Hypothalamus (tissue), 51 donors: ENCODE results near the gene ARSD.
A peak's percentile ranks its signal among the peaks of the same experiment; 100 is the strongest.
"Not testable (repeated sequence)": the region's sequence is repeated elsewhere in the genome, so short reads cannot be mapped to it uniquely, and the experiment has no call there.

Experiments
- DNase-seq, 51 donors: peaks; one replicate each; lab custom pipeline; 2025; lab: John Stamatoyannopoulos, UW

The ARSD gene

DNA sequence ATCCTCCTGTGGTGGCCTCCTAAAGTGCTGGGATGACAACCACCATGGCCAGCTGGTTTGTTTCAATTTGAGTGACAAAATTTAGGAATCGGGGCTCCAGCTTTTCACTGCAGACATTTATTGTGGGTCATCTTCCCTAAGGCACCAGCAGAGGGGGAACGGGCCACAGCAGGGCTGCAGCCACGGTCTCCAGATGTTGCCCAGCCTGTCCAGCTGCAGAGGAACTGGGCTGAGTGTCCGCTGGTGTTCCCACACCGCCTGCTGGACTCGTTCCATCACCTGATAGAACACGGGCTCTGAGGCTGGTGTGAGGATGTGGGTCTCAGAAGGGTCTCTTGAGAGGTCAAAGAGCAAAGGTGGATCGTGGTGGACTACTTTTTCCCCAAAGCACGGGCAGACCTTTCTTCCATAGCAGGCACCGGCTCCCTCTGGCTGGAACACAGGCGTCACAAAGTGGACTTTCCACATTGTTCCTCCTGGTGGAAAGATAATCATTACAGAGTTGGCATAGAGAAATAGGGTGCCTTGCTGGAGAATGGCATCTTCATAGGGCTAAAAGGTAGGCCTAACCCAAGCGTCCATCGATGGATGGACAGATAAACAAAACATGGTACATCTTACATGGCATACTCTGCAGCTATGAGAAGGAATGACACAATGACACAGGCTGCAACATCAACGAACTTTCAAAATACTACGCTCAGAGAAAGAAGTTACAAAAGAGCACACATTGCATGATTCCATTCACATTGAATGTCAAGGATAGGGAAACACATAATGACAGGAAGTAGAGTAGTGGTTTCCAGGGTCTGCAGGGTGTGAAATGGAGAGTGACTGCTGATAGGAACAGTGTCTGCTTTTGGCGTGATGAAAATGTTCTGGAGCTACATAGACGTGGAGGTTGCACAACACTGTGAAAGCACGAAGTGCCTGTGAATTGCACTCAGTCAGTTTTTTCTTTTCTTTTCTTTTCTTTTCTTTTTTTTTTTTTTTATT is 5.9 kb upstream of the ARSD start:
- DNase-seq, result no peak

DNA sequence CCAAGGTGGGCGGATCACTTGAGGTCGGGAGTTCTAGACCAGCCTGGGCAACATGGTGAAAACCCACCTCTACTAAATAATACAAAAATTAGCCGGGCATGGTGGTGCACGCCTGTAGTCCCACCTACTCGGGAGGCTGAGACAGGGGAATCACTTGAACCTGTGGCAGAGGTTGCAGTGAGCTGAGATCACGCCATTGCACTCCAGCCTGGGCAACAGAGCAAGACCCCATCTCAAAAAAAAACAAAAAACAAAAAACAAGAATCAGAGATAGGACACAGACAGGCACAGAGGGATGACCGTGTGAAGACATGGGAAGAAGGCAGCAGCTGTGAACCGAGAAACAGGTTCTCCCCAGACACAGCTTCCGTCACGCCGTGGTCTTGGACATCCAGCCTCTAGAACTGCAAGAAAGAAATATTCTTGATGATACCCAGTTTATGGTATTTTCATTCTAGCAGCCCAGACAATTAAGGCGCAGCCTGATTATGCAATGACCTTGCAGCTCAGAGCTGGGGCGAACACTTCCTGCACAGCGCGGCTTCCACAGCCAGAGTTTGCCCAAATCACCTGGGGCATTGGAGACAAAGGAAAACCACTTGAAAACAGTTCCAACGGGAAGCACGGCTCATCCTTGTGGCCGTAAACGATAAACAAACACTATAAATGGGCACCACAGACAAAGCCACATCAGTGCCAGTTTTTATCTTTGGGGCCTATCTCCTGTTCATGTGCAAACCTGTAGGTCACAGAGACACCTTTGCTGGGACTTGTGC is 4.2 kb upstream of the ARSD start:
- DNase-seq, result no peak

DNA sequence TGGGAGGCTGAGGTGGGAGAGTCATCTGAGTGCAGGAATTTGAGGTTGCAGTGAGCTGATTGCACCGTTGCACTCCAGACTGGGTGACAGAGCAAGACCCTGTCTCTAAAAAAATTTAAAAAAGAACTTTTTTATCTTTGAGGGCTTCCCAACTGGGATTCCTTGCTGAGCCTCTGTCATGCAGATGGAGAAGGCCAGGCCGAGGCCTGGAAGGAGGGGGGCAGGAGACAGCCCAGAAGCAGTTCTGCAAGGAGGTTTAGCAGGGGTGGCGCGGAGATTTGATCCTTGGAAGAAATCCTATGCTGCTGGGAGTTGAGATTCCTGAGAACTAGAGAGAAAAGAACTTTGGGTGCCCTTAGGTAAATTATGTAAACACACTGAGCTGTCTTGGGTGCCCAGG is 2.5 kb upstream of the ARSD start:
- DNase-seq, result no peak

DNA sequence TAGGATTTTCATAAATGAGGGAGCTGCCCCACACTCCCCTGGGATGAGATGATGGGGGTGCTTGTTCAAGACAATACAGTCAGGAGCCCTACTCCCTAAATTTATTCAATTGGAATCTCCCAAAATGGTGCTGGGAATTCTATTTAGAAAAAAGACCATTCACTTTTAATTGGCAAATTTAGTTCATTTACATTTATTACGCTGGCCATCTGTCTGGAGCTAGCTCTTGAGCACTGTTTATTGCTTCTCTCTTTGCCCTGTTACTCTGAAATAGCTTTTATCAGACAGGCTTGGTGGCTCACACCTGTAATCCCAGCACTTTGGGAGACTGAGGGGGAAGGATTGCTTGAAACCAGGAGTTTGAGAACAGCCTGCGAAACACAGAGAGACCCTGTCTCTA is 2.0 kb upstream of the ARSD start:
- no peak for DNase-seq

DNA sequence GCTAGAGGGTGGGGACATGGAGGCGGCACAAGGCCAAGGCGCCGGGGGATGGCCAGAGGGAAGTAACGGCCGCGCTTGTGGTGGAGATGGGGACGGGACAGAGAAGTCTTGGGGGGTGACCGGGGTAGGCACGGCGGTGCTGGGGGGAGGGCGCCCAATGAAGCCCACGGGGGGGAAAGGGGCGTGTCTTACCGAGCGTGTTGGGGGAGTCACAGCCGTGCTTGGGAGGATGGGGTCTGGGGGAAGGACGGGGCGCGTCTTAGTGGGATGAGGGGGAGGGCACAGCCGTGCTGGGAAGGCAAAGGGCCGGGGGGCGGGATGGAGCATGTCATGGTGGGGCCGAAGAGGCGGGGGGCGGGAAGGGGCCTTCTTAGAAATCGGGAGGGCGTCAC is 952 bp downstream of the ARSD start:
- peak in 41 of 51 donors; percentile 1 to 70 (median 29) for DNase-seq

DNA sequence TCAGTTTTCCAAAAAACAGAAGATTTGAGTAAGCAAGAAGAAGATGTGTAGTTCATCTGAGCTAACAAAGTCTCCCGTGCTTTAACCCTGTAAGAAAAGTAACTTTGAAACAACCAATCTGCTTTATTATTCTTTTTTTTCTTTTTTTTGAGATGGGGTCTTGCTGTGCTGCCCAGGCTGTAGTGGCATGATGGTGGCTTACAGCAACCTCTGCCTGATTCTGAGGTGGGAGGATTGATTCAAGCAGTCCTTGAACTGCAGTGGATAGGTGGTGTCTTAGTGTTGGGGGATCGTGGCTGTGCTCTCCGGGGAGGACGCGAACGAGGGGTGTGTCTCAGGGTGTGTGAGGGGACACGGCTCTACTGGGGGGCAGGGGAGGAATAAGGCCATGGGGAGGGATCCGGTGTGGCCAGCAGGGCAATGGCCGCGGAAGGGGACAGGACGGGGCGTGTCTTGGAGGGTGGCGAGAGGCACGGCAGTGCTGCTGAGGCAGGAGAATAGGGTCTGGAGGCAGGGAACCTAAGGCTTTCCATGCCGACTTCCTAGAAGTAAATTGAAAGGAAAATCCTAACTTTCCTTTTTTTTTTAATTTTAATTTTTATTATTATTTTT is 2.4 kb downstream of the ARSD start:
- no peak for DNase-seq

DNA sequence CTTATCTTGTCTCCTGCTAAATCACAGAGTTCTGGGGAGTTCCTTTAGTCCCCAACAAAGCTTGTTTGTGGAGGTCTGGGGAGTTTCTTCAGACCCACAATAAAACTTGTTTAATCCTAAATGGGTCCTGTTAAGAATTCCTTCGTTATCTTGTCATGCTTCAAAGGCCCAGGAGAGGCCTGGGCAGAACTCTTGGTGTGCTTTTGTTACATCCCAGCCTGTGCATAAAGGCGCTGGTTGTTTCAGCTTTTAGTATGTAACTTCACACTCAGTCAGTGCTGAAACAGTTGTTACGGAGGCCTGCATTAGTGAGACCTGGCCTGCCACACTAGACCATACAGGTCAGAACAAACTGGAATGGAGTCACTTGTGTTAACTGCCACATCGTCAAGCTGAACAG is 2.9 kb downstream of the ARSD start:
- DNase-seq, result not testable (repeated sequence)

DNA sequence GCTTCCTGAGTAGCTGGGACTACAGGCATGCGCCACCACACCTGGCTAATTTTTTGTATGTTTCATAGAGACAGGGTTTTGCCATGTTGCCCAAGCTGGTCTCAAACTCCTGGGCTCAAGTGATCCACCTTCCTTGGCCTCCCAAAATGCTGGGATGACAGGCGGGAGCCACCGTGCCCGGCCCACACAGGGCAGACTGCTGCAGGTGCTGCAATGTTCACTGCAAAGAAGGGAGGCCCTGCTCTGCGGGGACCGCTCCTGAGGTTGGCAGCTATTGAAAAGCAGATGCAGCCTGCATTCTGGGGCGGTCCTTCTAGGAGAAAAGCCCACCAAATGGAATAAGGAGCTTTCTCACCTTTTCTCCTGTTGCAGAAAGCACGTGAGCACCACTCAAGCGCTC is 5.0 kb downstream of the ARSD start:
- DNase-seq, result no peak

DNA sequence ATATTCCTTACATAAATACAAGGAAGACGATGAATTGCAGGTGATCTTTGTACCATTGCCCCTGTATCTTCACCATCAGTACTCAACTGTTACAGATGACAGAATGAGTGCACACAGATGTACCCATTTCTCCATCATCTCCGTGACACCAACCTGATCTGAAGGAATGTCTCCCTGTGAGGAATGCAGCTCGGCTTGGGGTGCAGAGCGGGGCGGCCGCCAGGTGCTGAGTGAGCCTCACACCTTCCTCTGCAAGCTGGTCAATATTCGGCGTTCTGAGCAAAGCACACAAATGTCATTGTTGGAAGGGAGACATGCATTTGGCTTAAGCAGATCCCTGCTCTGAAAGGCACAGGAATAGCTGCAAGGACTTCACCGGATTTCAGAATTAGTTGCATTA is 7.4 kb downstream of the ARSD start:
- no peak for DNase-seq

DNA sequence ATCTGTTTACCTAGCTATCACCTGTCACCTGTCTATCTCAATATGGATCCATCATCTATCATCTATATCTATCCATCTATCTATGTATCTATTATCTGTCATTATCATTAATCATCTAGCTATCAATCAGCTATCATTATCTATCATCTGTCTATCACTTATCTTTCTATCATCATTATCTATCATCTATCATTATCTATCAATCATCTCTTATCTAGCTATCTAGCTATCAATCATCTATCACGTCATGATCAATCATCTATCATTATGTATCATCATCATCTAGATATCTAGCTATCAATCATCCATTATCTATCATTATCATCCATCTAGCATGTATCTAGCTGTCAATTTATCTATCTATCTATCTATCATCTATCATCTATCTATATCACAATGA is 7.9 kb downstream of the ARSD start:
- no peak for DNase-seq

DNA sequence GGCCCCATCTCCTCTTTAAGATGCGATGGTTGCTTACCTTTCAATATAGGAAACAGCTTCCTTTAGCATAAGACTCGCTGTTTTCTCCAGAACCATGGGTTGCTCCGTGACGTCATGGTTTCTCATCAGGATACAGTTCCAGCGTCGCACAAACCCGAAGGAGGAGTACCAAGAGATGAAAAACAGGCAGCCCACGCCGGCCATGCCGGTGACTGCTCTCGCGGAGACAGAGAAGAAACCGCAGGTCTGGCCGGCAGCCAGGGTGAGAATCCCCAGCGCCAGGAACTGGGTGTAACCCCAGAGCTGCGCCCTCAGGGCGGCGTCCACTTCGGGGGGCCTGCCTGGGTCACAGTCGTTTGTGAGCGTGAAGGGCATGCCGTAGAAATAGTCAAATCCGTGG is 11.4 kb downstream of the ARSD start:
- DNase-seq, result no peak

DNA sequence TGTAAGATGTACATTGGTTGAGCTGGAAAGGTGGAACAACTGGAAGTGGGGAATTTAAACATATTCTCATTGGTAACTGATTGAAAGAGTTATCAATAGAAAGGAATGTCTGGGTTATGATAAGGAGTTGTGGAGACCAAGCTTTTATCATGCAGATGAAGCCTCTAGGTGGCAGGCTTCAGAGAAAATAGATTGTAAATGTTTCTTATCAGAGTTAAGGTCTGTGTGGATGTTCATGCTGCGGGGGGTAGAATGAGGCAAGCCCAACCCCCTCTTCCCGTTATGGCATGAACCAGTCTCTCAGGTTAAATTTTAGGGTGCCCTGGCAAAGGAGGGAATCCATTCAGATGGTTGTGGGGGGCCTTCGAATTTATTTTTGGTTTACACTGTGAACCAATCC is 16.0 kb downstream of the ARSD start:
- DNase-seq, result no peak

DNA sequence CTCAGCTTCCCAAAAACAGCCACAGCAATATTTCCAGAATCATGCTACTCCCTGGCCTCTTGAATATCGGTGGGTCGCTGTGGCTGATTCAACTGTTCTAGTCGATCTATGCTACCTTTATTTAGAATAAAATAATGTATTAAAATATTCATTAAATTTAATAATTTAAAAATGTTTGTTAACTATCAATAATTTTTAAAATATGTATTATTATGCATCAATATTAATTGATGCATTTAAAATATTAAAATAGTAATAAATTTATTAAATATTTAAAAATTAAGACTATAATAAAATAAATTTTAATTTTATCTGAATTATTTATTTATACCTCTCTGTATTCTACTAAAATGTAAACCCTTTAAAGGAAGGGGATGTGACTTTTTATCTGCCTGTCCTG is 19.0 kb downstream of the ARSD start:
- no peak for DNase-seq

DNA sequence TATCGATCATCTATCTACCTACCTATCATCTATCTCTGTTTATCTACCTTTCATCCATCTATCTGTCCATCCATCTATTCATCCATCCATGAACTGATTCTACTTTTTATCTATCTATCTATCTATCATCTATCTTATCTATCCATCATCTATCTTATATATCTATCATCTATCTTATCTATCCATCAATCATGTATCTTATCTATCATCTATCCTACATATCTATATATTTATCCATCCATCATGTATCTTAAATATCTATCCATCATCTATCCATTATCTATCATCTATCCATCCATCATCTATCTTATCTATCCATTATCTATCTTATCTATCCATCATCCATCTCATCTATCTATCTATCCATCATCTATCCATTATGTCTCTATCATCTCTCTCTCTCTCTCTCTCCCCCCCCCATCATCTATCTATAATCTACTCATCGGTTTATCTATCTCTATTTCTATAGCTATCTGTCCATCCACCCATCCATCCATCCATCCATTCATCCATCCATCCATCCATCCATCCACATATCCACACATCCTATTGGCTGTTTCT is 20.9 kb downstream of the ARSD start:
- no peak for DNase-seq

DNA sequence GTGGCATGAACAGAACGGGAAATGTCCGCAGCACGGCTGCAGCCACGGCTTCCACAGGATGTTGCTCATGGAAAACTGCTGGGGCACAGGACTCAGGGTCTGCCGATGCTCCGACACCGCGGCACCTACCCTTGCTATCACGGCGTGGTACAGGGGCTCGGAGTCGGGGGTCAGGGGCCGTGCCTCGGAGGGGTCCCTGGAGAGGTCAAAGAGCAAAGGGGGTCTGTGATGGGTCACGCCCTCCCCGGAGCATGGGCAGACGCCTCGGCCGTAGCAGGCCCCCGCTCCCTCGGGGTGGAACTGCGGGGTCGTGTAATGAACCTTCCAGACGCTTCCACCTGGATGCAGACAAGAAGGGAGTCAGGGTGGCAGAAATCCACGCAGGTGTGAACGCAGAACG is 21.8 kb downstream of the ARSD start:
- no peak for DNase-seq

DNA sequence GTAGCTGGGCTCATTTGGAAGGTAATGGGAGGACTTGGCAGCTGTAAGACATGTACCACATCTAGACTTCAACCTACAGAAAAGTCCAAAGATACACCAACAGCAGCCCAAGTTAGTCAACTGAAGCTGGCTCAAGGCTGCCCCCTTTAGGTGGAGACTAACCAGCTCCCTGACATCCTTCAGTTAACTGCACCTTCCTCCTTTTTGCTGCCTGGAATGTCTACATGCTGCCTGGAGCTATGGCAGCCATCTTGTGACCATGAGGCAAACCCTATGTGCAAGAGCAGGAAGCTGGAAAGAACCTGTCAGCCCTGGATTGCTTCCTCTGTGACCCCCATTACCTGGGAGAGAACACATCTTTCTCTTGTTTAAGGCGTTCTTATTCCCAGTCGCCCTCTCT is 25.8 kb downstream of the ARSD start:
- DNase-seq, result no peak

DNA sequence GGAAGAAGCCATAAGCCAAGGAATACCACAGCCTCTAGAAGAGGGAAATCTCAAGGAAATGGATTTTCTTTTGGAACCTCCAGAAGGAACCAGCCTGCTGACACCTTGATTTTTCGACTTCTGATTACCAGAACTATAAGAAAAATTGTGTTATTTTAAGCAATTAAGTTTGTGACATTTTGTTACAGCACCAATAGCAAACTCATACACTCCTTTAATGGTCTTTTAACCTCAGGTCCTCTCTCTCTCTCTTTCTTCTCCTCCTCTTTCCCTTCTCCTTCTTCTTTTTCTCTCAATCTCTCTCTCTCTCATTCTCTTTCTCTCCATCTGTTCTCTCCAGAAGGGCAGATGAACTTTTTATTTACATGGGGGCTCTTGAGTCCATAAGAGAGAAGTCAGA is 26.3 kb downstream of the ARSD start:
- DNase-seq, result no peak

DNA sequence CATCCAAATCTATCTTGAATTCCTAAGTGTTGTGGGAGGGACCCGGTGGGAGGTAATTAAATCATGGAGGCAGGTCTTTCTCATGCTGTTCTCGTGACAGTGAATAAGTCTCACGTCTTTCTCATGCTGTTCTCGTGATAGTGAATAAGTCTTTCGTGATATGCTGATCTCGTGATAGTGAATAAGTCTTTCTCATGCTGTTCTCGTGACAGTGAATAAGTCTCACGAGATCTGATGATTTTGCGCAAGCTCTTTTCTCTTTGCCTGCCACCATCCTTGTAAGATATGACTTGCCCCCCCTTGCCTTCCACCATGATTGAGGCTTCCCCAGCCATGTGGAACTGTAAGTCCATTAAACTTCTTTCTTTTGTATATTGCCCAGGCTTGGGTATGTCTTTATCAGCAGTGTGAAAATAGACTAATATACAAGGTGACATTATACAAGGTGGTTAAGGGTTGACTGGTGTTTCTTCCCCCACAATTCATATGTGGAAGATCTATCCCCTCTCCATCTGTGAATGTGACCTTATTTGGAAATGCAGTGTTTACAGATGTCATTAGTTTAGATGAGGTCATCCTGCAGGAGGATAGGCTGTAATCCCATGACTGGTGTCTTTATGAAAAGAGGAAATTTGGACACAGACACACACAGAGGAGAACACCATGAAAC is 27.6 kb downstream of the ARSD start:
- DNase-seq, result no peak

DNA sequence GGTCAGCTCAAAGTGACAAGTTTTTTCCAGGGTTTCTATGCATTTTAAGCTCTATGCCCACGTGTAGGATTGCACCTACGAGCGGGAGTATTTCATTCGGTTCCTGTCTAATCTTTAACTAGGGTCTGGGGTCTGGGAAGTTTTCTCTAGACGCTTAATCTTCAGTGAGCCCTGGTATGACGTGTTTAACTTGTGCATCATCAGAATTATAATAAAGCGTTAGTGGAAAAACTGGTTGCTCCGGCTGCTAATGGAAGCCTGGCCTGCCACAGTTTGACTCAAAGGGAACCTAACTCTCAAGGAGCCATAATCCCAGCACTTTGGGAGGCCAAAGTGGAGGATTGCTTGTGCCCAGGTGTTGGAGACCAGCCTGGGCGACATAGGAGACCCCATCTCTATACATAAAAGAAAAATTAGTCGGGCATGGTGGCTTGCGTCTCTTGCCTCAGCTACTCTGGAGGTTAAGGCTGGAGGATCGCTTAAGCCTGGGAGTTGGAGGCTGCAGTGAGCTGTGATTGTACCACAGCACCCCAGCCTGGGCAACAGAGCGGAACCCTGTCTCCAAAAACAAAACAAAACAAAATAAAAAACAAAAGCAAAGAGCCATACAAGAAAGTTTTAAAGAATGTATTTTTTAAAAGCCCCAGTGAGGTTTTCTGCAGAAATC is 30.2 kb downstream of the ARSD start:
- no peak for DNase-seq
